ENCODE data around the gene SLC9A3.

Gene SLC9A3

GRCh38 chr5:449151-449550 lies 75.1 kb downstream of the SLC9A3 start:
- TF ChIP-seq REST (IDR thresholded peaks at IDR 0.05; ENCODE audit: low read depth) = no peak
- no peak for TF ChIP-seq FOXM1 (IDR thresholded peaks at IDR 0.05; ENCODE audit: borderline replicate concordance, low read depth)
- TF ChIP-seq EP300 (IDR thresholded peaks at IDR 0.05; ENCODE audit: borderline replicate concordance) = no peak
- no peak for TF ChIP-seq EGR1 (IDR thresholded peaks at IDR 0.05)
- TF ChIP-seq USF1 (IDR thresholded peaks at IDR 0.05) = no peak
- TF ChIP-seq MAX (IDR thresholded peaks at IDR 0.05) = no peak
- TF ChIP-seq RAD21 (IDR thresholded peaks at IDR 0.05; ENCODE audit: low read depth) = no peak
- TF ChIP-seq TAF1 (IDR thresholded peaks at IDR 0.05; ENCODE audit: low read depth) = no peak
- no peak for TF ChIP-seq NFIC (IDR thresholded peaks at IDR 0.05)
- no peak for TF ChIP-seq YY1 (IDR thresholded peaks at IDR 0.05; ENCODE audit: low read depth)
- TF ChIP-seq ZBTB7A (IDR thresholded peaks at IDR 0.05; ENCODE audit: low read depth) = no peak
- TF ChIP-seq TCF12 (IDR thresholded peaks at IDR 0.05; ENCODE audit: low read depth) = no peak
- no peak for TF ChIP-seq CREB1 (IDR thresholded peaks at IDR 0.05; ENCODE audit: low read depth)
- no peak for TF ChIP-seq CEBPB (IDR thresholded peaks at IDR 0.05)
- no peak for TF ChIP-seq TEAD4 (IDR thresholded peaks at IDR 0.05)

- TF ChIP-seq EGR1 (IDR thresholded peaks at IDR 0.05) (no peak), YY1 (IDR thresholded peaks at IDR 0.05; ENCODE audit: low read depth) (no peak), EP300 (IDR thresholded peaks at IDR 0.05; ENCODE audit: borderline replicate concordance) (no peak), MAX (IDR thresholded peaks at IDR 0.05) (no peak), NFIC (IDR thresholded peaks at IDR 0.05) (no peak), ZBTB7A (IDR thresholded peaks at IDR 0.05; ENCODE audit: low read depth) (no peak), CREB1 (IDR thresholded peaks at IDR 0.05; ENCODE audit: low read depth) (no peak), TAF1 (IDR thresholded peaks at IDR 0.05; ENCODE audit: low read depth) (no peak), TEAD4 (IDR thresholded peaks at IDR 0.05) (no peak), FOXM1 (IDR thresholded peaks at IDR 0.05; ENCODE audit: borderline replicate concordance, low read depth) (no peak), TCF12 (IDR thresholded peaks at IDR 0.05; ENCODE audit: low read depth) (no peak), USF1 (IDR thresholded peaks at IDR 0.05) (no peak), CEBPB (IDR thresholded peaks at IDR 0.05) (no peak)
Measured at GRCh38 chr5:448766-449090, 75.5 kb downstream of the SLC9A3 start.

GRCh38 chr5:448061-448765 lies 76.0 kb downstream of the SLC9A3 start:
- TF ChIP-seq TCF12 (IDR thresholded peaks at IDR 0.05; ENCODE audit: low read depth) (no peak), CEBPB (IDR thresholded peaks at IDR 0.05) (no peak), EGR1 (IDR thresholded peaks at IDR 0.05) (no peak), REST (IDR thresholded peaks at IDR 0.05; ENCODE audit: low read depth) (no peak), CREB1 (IDR thresholded peaks at IDR 0.05; ENCODE audit: low read depth) (no peak), RAD21 (IDR thresholded peaks at IDR 0.05; ENCODE audit: low read depth) (no peak), YY1 (IDR thresholded peaks at IDR 0.05; ENCODE audit: low read depth) (no peak), TEAD4 (IDR thresholded peaks at IDR 0.05) (no peak), USF1 (IDR thresholded peaks at IDR 0.05) (no peak), TAF1 (IDR thresholded peaks at IDR 0.05; ENCODE audit: low read depth) (no peak), EP300 (IDR thresholded peaks at IDR 0.05; ENCODE audit: borderline replicate concordance) (no peak), ZBTB7A (IDR thresholded peaks at IDR 0.05; ENCODE audit: low read depth) (no peak)

- TF ChIP-seq ZBTB7A (IDR thresholded peaks at IDR 0.05; ENCODE audit: low read depth) (no peak), CREB1 (IDR thresholded peaks at IDR 0.05; ENCODE audit: low read depth) (no peak), TAF1 (IDR thresholded peaks at IDR 0.05; ENCODE audit: low read depth) (no peak), YY1 (IDR thresholded peaks at IDR 0.05; ENCODE audit: low read depth) (no peak), RAD21 (IDR thresholded peaks at IDR 0.05; ENCODE audit: low read depth) (no peak), FOXM1 (IDR thresholded peaks at IDR 0.05; ENCODE audit: borderline replicate concordance, low read depth) (no peak), EGR1 (IDR thresholded peaks at IDR 0.05) (no peak), NFIC (IDR thresholded peaks at IDR 0.05) (no peak), MAX (IDR thresholded peaks at IDR 0.05) (no peak), TEAD4 (IDR thresholded peaks at IDR 0.05) (no peak), USF1 (IDR thresholded peaks at IDR 0.05) (no peak), TCF12 (IDR thresholded peaks at IDR 0.05; ENCODE audit: low read depth) (no peak), EP300 (IDR thresholded peaks at IDR 0.05; ENCODE audit: borderline replicate concordance) (no peak), CEBPB (IDR thresholded peaks at IDR 0.05) (no peak), REST (IDR thresholded peaks at IDR 0.05; ENCODE audit: low read depth) (no peak)
Measured at GRCh38 chr5:447501-447900, 76.7 kb downstream of the SLC9A3 start.

Data from Ishikawa (cell line).